ENCODE data around the gene LINGO4. TPM values are rescaled to one million over a fixed set of nuclear protein-coding genes. Genes with fewer than 3 reads are reported as not detected.

Gene LINGO4
- total and polyA plus RNA-seq, 2 of the 13 experiments (the other 11 are each of a cell fraction or from before 2014, with no cell fraction given) = 0.02 to 0.05 TPM

- TF ChIP-seq ZBTB39 (CRISPR knock-in tag; IDR thresholded peaks at IDR 0.05) (no peak), RORA (CRISPR knock-in tag; IDR thresholded peaks at IDR 0.05) (no peak), ZNF253 (CRISPR knock-in tag; IDR thresholded peaks at IDR 0.05; ENCODE audit: borderline replicate concordance) (no peak)
These were observed 30.8 kb downstream of the LINGO4 start (continued) for GRCh38 chr1:151774256-151774922.

- Histone ChIP-seq H3K4me3 (replicated peaks in 1 of 3; ENCODE audit: insufficient read depth in 1 of 3, low read depth in 2 of 3, low read length in 3 of 3) (no peak overlapping the region), H3K4me2 (ENCODE audit: low read depth, low read length) (no peak overlapping the region), H3K9ac (ENCODE audit: insufficient read depth, low read depth, low read length) (no peak overlapping the region), H3K27ac (ENCODE audit: extremely low read length, insufficient read depth, low read length) (no peak overlapping the region), H3K27me3 (ENCODE audit: control insufficient read depth in 1 of 2, insufficient read depth in 2 of 2, low read length in 2 of 2) (no peaks in the 10 kb centered on the region), H3K79me2 (ENCODE audit: insufficient read depth, low read length) (no peaks in the 10 kb centered on the region), H4K20me1 (ENCODE audit: insufficient read depth, low read length) (no peaks in the 10 kb centered on the region), H3K36me3 (replicated peaks in 1 of 2; ENCODE audit: control insufficient read depth in 1 of 2, insufficient read depth in 2 of 2, low read length in 2 of 2) (no peaks in the 10 kb centered on the region; a peak in 1 of 5 replicates), H2AFZ (ENCODE audit: low read length) (no peak overlapping the region), H3K9me3 (ENCODE audit: low read length) (no peaks in the 10 kb centered on the region), H3K4me1 (ENCODE audit: insufficient read depth, low read length) (no peaks in the 10 kb centered on the region)
- ATAC-seq (no peak), DNase-seq (ENCODE audit: low spot score) (no peak), FAIRE-seq (no peak)
- ChIA-PET CTCF (ENCODE audit: low intra/inter-chr PET ratio, low total read pairs) (no interaction called here), POLR2A (no interaction called here)
- WGBS (ENCODE audit: low lambda C conversion rate) = 79% methylated on average over 5 of the region's 5 CpGs
- BruUV-seq (replicated peaks) = no TSS peak
- in situ Hi-C loops (cut with HindIII; ENCODE audit: extremely low pct_ligation_motif_present, low pct_unique_long_range_greater_than_20kb) (no loop called here), intact Hi-C loops (cut with micrococcal nuclease; ENCODE audit: unreplicated experiment) (no loop called here)
- TF ChIP-seq ZNF337 (CRISPR knock-in tag; IDR thresholded peaks at IDR 0.05; ENCODE audit: borderline replicate concordance, low read depth) (no peak), ZXDC (CRISPR knock-in tag; IDR thresholded peaks at IDR 0.05) (no peak), GRHL1 (CRISPR knock-in tag; conservative IDR thresholded peaks at IDR 0.05) (no peak), ZNF432 (CRISPR knock-in tag; IDR thresholded peaks at IDR 0.05; ENCODE audit: borderline replicate concordance) (no peak), ZNF562 (CRISPR knock-in tag; IDR thresholded peaks at IDR 0.05; ENCODE audit: borderline replicate concordance) (no peak), ZNF280B (CRISPR knock-in tag; IDR thresholded peaks at IDR 0.05; ENCODE audit: borderline replicate concordance) (no peak), CSRNP2 (CRISPR knock-in tag; conservative IDR thresholded peaks at IDR 0.05; ENCODE audit: low read depth) (no peak), ZNF563 (CRISPR knock-in tag; IDR thresholded peaks at IDR 0.05) (no peak)
These were observed 31.5 kb downstream of the LINGO4 start for GRCh38 chr1:151773702-151774101.

Measured in HepG2 (cell line).